Prostate gland (tissue), 2 donors: ENCODE results near the gene ABL1. TPM values are rescaled to one million over a fixed set of nuclear protein-coding genes. Genes with fewer than 3 reads are reported as not detected.

Source experiments
- DNase-seq: peaks from one replicate; pipeline ENCODE4 v3.0.0-alpha.2; 2019; ENCODE audit warnings: low spot score
- H3K27ac ChIP-seq, 2 donors: fragments of 200-600 bp; sonication (generic); 2 replicates each; pipeline ENCODE4 v1.5.1; 2017 to 2019
- H3K27me3 ChIP-seq: fragments of 200-600 bp; sonication (generic); replicated peaks from 2 replicates; pipeline ENCODE4 v1.5.1; 2019; ENCODE audit not compliant: insufficient read depth
- H3K36me3 ChIP-seq, 2 donors: fragments of 200-600 bp; sonication (generic); 1 replicate in 1 of 2; 2 replicates in 1 of 2; pipeline versions ENCODE4 v1.5.1 to v1.8.1; 2017 to 2019
- H3K4me1 ChIP-seq: fragments of 200-600 bp; sonication (generic); replicated peaks from 2 replicates; pipeline ENCODE4 v1.5.1; 2019
- H3K4me3 ChIP-seq, 2 donors: fragments of 200-600 bp; sonication (generic); 2 replicates each; pipeline ENCODE4 v1.5.1; 2017 to 2019
- H3K9me3 ChIP-seq: fragments of 200-600 bp; sonication (generic); 2 replicates; pipeline ENCODE4 v1.5.1; 2017
- CTCF ChIP-seq, 4 experiments: fragments of 200-600 bp in 2 of 4; fragments of 450-650 bp in 2 of 4; sonication (generic) in 2 of 4; IDR thresholded peaks; 1 replicate in 3 of 4; 2 replicates in 1 of 4; pipeline ENCODE4 v1.5.1; 2016 to 2019; ENCODE audit warnings: antibody characterized with exemption in 4 of 4, mild to moderate bottlenecking in 2 of 4, moderate library complexity in 2 of 4
- POLR2A ChIP-seq: fragments of 450-650 bp; IDR thresholded peaks from one replicate; pipeline ENCODE4 v1.6.1; 2016; ENCODE audit warnings: antibody characterized with exemption, mild to moderate bottlenecking
- POLR2AphosphoS5 ChIP-seq: sonication (generic); formaldehyde crosslinking; IDR thresholded peaks from one replicate; pipeline ENCODE4 v1.6.1; 2017; ENCODE audit warnings: antibody characterized with exemption
- WGBS: methylation state at CpG from one replicate; pipeline ENCODE4 v1.1.5; 2018; 5-methylcytosine and 5-hydroxymethylcytosine counted together
- intact Hi-C: fragments of 100-400 bp; cut with DNase I; formaldehyde crosslinking; loops from one replicate; pipeline ENCODE4 v1.14.2; 2022
- total RNA-seq, 2 donors: library from RNA; depleted of rRNA; stranded (reverse); fragments of >200 nt; gene quantifications; one replicate each; pipeline ENCODE4 v1.1.0, GENCODE V29; 2016

The ABL1 gene
- total RNA-seq, 2 donors from 2014 or later = 48.2 to 73.4 TPM

GRCh38 chr9:130879863-130880411 lies 44.9 kb downstream of the ABL1 start:
- no peak for TF ChIP-seq POLR2A
- TF ChIP-seq POLR2AphosphoS5 = no peak
- no peak for TF ChIP-seq CTCF (IDR thresholded peaks at IDR 0.05)
- Histone ChIP-seq H3K36me3 (peaks cover 7 to 33% of the 10 kb centered on the region in 2 donors), H3K4me1 (peaks cover 5% of the 10 kb centered on the region), H3K27me3 (no peaks in the 10 kb centered on the region), H3K4me3 (no peak overlapping the region), H3K9me3 (no peaks in the 10 kb centered on the region), H3K27ac (no peak overlapping the region)
- 87% methylated on average over 9 of the region's 9 CpGs for WGBS
- DNase-seq = no peak
- intact Hi-C loops = no loop called here

- H3K9me3 ChIP-seq = no peaks in the 10 kb centered on the region
- no peak overlapping the region for H3K27ac ChIP-seq
- no peak for TF ChIP-seq CTCF (IDR thresholded peaks at IDR 0.05)
- no peak for TF ChIP-seq POLR2A
- TF ChIP-seq POLR2AphosphoS5 = no peak
- intact Hi-C loops = no loop called here
- peaks cover 7 to 38% of the 10 kb centered on the region in 2 donors for H3K36me3 ChIP-seq
- WGBS = 95% methylated on average over 16 of the region's 16 CpGs
- H3K4me3 ChIP-seq = no peak overlapping the region
- no peak for DNase-seq
- no peaks in the 10 kb centered on the region for H3K27me3 ChIP-seq
- H3K4me1 ChIP-seq = peaks cover 5% of the 10 kb centered on the region
These were observed 45.7 kb downstream of the ABL1 start for GRCh38 chr9:130880599-130881220.

- Histone ChIP-seq H3K27me3 (no peaks in the 10 kb centered on the region), H3K9me3 (no peaks in the 10 kb centered on the region), H3K36me3 (peaks cover 7 to 45% of the 10 kb centered on the region in 2 donors), H3K4me3 (no peak overlapping the region), H3K4me1 (peaks cover 5% of the 10 kb centered on the region), H3K27ac (no peak overlapping the region)
- no peak for TF ChIP-seq POLR2A
- no peak for TF ChIP-seq POLR2AphosphoS5
- TF ChIP-seq CTCF (IDR thresholded peaks at IDR 0.05) = no peak
- 85% methylated on average over 6 of the region's 6 CpGs for WGBS
- intact Hi-C loops = no loop called here
- DNase-seq = no peak
These were observed 46.5 kb downstream of the ABL1 start for GRCh38 chr9:130881516-130881915.

GRCh38 chr9:130882696-130883225 lies 47.7 kb downstream of the ABL1 start:
- Histone ChIP-seq H3K36me3 (peaks cover 7 to 49% of the 10 kb centered on the region in 2 donors), H3K9me3 (no peaks in the 10 kb centered on the region), H3K4me1 (peaks cover 5% of the 10 kb centered on the region), H3K27ac (no peak overlapping the region), H3K27me3 (no peaks in the 10 kb centered on the region), H3K4me3 (no peak overlapping the region)
- intact Hi-C loops = no loop called here
- TF ChIP-seq CTCF (IDR thresholded peaks at IDR 0.05) (no peak), POLR2AphosphoS5 (no peak), POLR2A (no peak)
- DNase-seq = no peak
- 84% methylated on average over 15 of the region's 15 CpGs for WGBS

- Histone ChIP-seq H3K9me3 (no peaks in the 10 kb centered on the region), H3K4me1 (peaks cover 5% of the 10 kb centered on the region), H3K36me3 (peaks cover 7 to 53% of the 10 kb centered on the region in 2 donors), H3K27me3 (no peaks in the 10 kb centered on the region), H3K4me3 (no peak overlapping the region), H3K27ac (no peak overlapping the region)
- 88% methylated on average over 5 of the region's 5 CpGs for WGBS
- TF ChIP-seq POLR2AphosphoS5 (no peak), CTCF (IDR thresholded peaks at IDR 0.05) (no peak), POLR2A (no peak)
- no peak for DNase-seq
- intact Hi-C loops = no loop called here
These were observed 48.4 kb downstream of the ABL1 start for GRCh38 chr9:130883479-130883878.
